SK-N-SH treated with all-trans-retinoic acid at 6 μM for 48 hours (cell line): ENCODE data around the gene CEND1.

Experiments used
- ATAC-seq: fragments of 200-7000 bp; cut with Tn5 transposase; 3 replicates; pipeline ENCODE4 v1.9.1; 2020; ENCODE audit warnings: mild to moderate bottlenecking, moderate library complexity
- ARNTL ChIP-seq: fragments of 450-650 bp; formaldehyde crosslinking; IDR thresholded peaks from 2 replicates; pipeline ENCODE4 v1.5.0; 2020; ENCODE audit warnings: low read depth, mild to moderate bottlenecking, moderate library complexity, borderline replicate concordance
- BACH2 ChIP-seq: fragments of 250-450 bp; sonication (Bioruptor Pico); IDR thresholded peaks from 2 replicates; pipeline ENCODE4 v1.9.0; 2021; ENCODE audit warnings: mild to moderate bottlenecking, borderline replicate concordance
- CSDC2 ChIP-seq: fragments of 250-450 bp; sonication (Bioruptor Pico); IDR thresholded peaks from 2 replicates; pipeline ENCODE4 v1.5.0; 2020; ENCODE audit warnings: mild to moderate bottlenecking, moderate library complexity
- CSRNP3 ChIP-seq: fragments of 250-450 bp; sonication (Bioruptor Pico); IDR thresholded peaks from 2 replicates; pipeline ENCODE4 v1.5.1; 2021; ENCODE audit warnings: mild to moderate bottlenecking, moderate library complexity
- ESRRG ChIP-seq: fragments of 250-450 bp; sonication (Bioruptor Pico); IDR thresholded peaks from 2 replicates; pipeline ENCODE4 v1.6.1; 2021; ENCODE audit warnings: mild to moderate bottlenecking
- GLIS3 ChIP-seq: fragments of 250-450 bp; sonication (Bioruptor Pico); IDR thresholded peaks from 2 replicates; pipeline ENCODE4 v1.5.0; 2020; ENCODE audit warnings: mild to moderate bottlenecking, moderate library complexity
- OSR1 ChIP-seq: fragments of 250-450 bp; sonication (Bioruptor Pico); IDR thresholded peaks from 2 replicates; pipeline ENCODE4 v1.8.0; 2022; ENCODE audit warnings: moderate library complexity, mild to moderate bottlenecking, inconsistent platforms
- PPARA ChIP-seq: fragments of 250-450 bp; sonication (Bioruptor Pico); IDR thresholded peaks from 2 replicates; pipeline ENCODE4 v1.5.0; 2020; ENCODE audit warnings: mild to moderate bottlenecking, borderline replicate concordance
- RARB ChIP-seq: fragments of 250-450 bp; sonication (Bioruptor Pico); IDR thresholded peaks from 2 replicates; pipeline ENCODE4 v1.8.0; 2021; ENCODE audit warnings: mild to moderate bottlenecking, moderate library complexity
- SNAI2 ChIP-seq: fragments of 250-450 bp; sonication (Bioruptor Pico); IDR thresholded peaks from 2 replicates; pipeline ENCODE4 v1.5.0; 2020; ENCODE audit warnings: mild to moderate bottlenecking, moderate library complexity
- TCF4 ChIP-seq: fragments of 250-450 bp; sonication (Bioruptor Pico); IDR thresholded peaks from 2 replicates; pipeline ENCODE4 v1.8.0; 2021; ENCODE audit warnings: mild to moderate bottlenecking, moderate library complexity, borderline replicate concordance
- TOX ChIP-seq: fragments of 250-450 bp; sonication (Bioruptor Pico); IDR thresholded peaks from 2 replicates; pipeline ENCODE4 v1.8.0; 2021; ENCODE audit warnings: mild to moderate bottlenecking, moderate library complexity, borderline replicate concordance
- ZC3H10 ChIP-seq: fragments of 250-450 bp; sonication (Bioruptor Pico); IDR thresholded peaks from 2 replicates; pipeline ENCODE4 v1.5.1; 2021; ENCODE audit warnings: mild to moderate bottlenecking, moderate library complexity
- ZFP3 ChIP-seq: fragments of 250-450 bp; sonication (Bioruptor Pico); IDR thresholded peaks from 2 replicates; pipeline ENCODE4 v1.5.0; 2020; ENCODE audit warnings: mild to moderate bottlenecking, moderate library complexity
- ZFP30 ChIP-seq: fragments of 450-650 bp; formaldehyde crosslinking; IDR thresholded peaks from 2 replicates; pipeline ENCODE4 v1.5.0; 2022; ENCODE audit warnings: mild to moderate bottlenecking, moderate library complexity
- ZNF565 ChIP-seq: fragments of 450-650 bp; formaldehyde crosslinking; conservative IDR thresholded peaks from 2 replicates; pipeline ENCODE4 v1.5.0; 2020; ENCODE audit warnings: low read depth, mild to moderate bottlenecking, moderate library complexity
- ZNF8 ChIP-seq: fragments of 450-650 bp; formaldehyde crosslinking; IDR thresholded peaks from 2 replicates; pipeline ENCODE4 v1.5.0; 2020; ENCODE audit warnings: mild to moderate bottlenecking, moderate library complexity
- TF ChIP-seq, protein P1 (sequence below): fragments of 250-450 bp; sonication (Bioruptor Pico); IDR thresholded peaks from 2 replicates; pipeline ENCODE4 v1.5.0; 2020; ENCODE audit warnings: mild to moderate bottlenecking, moderate library complexity
- TF ChIP-seq, protein P2 (sequence below): fragments of 250-450 bp; sonication (Bioruptor Pico); IDR thresholded peaks from 2 replicates; pipeline ENCODE4 v1.8.0; 2021; ENCODE audit warnings: low read depth, mild to moderate bottlenecking, moderate library complexity, borderline replicate concordance
- TF ChIP-seq, protein P3 (sequence below): fragments of 250-450 bp; sonication (Bioruptor Pico); IDR thresholded peaks from 2 replicates; pipeline ENCODE4 v1.5.1; 2020; ENCODE audit warnings: low read depth, mild to moderate bottlenecking, moderate library complexity

CEND1 gene

DNA sequence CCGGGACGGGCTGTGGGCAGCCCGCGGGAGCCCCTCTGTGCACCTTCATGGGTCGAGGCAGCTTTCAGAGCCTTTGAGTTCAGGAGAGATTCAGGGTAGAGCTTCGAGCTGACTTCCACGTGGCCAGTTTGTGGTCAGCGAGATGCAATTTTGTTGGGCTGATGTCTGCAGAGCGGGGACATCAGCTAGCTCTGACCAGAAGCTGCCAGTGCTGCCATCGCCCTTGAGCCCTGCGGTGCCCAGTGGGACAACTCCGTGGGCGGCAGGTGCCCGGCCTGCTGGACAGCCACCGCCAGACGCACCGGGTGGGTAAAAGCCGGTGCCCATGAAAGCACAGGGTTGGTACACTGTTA, 41.9 kb downstream of the CEND1 start:
- peak; percentile 18 for ATAC-seq
- no peak for TF ChIP-seq RARB

- peak; percentile 98 for ATAC-seq
- TF ChIP-seq RARB (no peak), SNAI2 (no peak), ESRRG (CRISPR knock-in tag) (no peak), TOX (CRISPR knock-in tag) (no peak), ZNF8 (CRISPR knock-in tag) (no peak), ZFP3 (CRISPR knock-in tag) (no peak), BACH2 (CRISPR knock-in tag) (no peak), OSR1 (CRISPR knock-in tag) (no peak), CSDC2 (no peak), ZNF565 (CRISPR knock-in tag) (no peak), PPARA (CRISPR knock-in tag) (no peak), ZFP30 (CRISPR knock-in tag) (no peak), ZC3H10 (CRISPR knock-in tag) (no peak), GLIS3 (no peak)
- TF ChIP-seq, protein P1, sequence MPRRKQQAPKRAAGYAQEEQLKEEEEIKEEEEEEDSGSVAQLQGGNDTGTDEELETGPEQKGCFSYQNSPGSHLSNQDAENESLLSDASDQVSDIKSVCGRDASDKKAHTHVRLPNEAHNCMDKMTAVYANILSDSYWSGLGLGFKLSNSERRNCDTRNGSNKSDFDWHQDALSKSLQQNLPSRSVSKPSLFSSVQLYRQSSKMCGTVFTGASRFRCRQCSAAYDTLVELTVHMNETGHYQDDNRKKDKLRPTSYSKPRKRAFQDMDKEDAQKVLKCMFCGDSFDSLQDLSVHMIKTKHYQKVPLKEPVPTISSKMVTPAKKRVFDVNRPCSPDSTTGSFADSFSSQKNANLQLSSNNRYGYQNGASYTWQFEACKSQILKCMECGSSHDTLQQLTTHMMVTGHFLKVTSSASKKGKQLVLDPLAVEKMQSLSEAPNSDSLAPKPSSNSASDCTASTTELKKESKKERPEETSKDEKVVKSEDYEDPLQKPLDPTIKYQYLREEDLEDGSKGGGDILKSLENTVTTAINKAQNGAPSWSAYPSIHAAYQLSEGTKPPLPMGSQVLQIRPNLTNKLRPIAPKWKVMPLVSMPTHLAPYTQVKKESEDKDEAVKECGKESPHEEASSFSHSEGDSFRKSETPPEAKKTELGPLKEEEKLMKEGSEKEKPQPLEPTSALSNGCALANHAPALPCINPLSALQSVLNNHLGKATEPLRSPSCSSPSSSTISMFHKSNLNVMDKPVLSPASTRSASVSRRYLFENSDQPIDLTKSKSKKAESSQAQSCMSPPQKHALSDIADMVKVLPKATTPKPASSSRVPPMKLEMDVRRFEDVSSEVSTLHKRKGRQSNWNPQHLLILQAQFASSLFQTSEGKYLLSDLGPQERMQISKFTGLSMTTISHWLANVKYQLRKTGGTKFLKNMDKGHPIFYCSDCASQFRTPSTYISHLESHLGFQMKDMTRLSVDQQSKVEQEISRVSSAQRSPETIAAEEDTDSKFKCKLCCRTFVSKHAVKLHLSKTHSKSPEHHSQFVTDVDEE (CRISPR knock-in tag) = no peak
- TF ChIP-seq, protein P2, sequence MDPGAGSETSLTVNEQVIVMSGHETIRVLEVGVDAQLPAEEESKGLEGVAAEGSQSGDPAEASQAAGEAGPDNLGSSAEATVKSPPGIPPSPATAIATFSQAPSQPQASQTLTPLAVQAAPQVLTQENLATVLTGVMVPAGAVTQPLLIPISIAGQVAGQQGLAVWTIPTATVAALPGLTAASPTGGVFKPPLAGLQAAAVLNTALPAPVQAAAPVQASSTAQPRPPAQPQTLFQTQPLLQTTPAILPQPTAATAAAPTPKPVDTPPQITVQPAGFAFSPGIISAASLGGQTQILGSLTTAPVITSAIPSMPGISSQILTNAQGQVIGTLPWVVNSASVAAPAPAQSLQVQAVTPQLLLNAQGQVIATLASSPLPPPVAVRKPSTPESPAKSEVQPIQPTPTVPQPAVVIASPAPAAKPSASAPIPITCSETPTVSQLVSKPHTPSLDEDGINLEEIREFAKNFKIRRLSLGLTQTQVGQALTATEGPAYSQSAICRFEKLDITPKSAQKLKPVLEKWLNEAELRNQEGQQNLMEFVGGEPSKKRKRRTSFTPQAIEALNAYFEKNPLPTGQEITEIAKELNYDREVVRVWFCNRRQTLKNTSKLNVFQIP (CRISPR knock-in tag) = no peak
- TF ChIP-seq, protein P3, sequence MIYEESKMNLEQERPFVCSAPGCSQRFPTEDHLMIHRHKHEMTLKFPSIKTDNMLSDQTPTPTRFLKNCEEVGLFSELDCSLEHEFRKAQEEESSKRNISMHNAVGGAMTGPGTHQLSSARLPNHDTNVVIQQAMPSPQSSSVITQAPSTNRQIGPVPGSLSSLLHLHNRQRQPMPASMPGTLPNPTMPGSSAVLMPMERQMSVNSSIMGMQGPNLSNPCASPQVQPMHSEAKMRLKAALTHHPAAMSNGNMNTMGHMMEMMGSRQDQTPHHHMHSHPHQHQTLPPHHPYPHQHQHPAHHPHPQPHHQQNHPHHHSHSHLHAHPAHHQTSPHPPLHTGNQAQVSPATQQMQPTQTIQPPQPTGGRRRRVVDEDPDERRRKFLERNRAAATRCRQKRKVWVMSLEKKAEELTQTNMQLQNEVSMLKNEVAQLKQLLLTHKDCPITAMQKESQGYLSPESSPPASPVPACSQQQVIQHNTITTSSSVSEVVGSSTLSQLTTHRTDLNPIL (CRISPR knock-in tag) = no peak
Measured at GRCh38 chr11:747158-748006, 42.5 kb downstream of the CEND1 start, which contains the start of gene TALDO1. Gene TALDO1 (plus strand): TSS chr11:747464. CDS start chr11:747482, 18 bp downstream.

DNA sequence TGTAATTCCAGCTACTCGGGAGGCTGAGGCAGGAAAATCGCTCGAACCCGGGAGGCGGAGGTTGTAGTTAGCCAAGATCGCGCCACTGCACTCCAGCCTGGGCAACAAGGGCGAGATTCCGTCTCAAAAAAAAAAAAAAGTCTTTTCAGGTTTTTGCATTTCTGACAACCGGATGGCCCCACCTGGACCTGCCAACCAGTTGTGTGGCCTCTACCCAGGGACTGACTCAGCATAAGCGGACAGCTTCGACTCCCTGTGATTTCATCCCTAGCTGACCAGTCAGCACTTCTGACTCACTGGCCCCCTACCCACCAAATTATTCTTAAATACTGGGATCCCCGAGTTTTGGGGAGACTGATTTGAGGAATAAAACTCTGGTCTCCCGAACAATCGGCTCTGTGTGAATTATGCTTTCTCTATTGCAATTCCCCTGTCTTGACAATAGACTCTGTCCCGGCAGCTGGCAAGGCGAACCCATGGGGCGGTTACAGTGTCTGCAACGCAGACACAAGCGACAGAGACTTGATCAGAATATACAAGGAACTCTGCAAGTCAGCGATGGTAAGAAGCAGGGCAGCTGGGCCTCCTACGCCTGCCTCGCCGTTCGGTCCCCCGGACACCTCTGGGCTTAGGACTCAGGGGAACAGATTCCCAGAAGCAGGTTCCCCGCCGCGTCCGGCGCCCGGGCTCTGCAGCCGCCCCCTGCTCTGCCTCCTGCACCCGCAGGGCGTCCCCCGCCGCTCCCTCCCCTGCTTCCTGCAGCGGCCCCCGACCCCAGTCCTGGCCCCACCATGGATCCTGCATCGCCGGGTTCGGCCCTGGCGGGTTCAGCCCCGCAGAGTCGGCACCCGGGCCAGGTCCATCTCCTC, 43.4 kb downstream of the CEND1 start:
- ATAC-seq = peak; percentile 59
- no peak for TF ChIP-seq ZNF565 (CRISPR knock-in tag)
- no peak for TF ChIP-seq TCF4 (CRISPR knock-in tag)
- TF ChIP-seq PPARA (CRISPR knock-in tag) = no peak
- TF ChIP-seq ZFP30 (CRISPR knock-in tag) = no peak
- TF ChIP-seq CSRNP3 (CRISPR knock-in tag) = no peak
- TF ChIP-seq OSR1 (CRISPR knock-in tag) = no peak
- TF ChIP-seq, all 23 proteins: peak for 0

DNA sequence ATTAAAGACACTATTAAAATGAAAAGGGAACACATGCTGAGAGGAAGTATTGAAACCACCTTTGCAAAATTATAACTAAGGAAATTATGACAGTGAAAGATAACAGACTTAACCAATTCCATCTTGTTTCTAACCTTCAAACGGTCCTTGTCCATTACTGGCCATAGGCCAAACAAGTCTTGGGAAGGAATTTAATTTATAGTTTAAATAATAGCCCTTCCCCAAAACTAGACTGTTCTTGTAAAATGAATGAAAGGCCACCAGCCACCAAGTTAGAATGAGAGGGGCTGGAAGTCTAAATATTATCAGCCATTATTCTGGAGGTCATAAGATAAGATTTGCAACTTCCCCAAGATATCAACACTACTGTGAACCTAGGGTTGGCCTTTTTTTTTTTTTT, 44.5 kb downstream of the CEND1 start:
- no peak for TF ChIP-seq ARNTL
- TF ChIP-seq, all 23 proteins: peak for 0
- ATAC-seq = no peak
